Measurements from ENCODE around the gene CTNND2.
"Not testable (repeated sequence)": the region's sequence is repeated elsewhere in the genome, so short reads cannot be mapped to it uniquely, and the experiment has no call there.

Gene CTNND2

DNA sequence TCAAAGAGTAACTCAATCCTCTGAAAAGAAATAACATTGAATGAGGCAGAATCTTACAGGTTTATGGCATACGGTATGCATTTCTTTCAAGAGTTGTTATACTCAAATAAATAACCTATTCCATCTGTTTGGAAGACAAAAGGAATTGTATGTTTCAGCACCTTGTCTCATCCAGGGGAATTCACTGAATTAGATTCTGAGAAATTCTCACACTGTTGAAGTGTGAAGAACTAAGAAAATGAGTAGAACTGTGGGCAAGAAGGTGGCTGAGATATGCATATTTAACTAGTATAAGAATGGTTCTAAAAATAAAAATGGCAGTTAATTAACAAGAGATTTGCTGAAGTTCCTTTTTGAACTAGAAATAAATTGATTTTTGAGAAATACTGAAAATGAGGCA, 863.9 kb downstream of the CTNND2 start:
- DNase-seq (ENCODE audit: low read depth, low spot score) = no peak

DNA sequence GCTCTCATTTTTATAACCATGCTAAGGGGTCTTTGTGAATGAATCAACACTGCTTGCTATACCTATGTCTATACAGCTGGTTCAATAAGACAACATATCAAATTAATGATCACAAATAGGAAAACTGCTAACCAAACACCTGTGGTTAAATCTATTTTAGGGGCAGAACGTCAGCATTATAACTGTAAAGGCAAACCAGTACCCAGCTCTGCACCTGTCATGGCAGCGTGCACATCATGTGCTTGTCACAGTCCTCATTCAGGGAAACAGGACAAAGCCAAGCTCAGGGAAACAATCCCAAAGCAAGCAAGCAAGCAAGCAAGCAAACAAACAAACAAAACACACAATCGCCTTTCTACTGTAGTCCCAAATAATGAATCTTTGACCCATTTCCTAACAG, 865.5 kb downstream of the CTNND2 start:
- DNase-seq (ENCODE audit: low read depth, low spot score) = no peak

DNA sequence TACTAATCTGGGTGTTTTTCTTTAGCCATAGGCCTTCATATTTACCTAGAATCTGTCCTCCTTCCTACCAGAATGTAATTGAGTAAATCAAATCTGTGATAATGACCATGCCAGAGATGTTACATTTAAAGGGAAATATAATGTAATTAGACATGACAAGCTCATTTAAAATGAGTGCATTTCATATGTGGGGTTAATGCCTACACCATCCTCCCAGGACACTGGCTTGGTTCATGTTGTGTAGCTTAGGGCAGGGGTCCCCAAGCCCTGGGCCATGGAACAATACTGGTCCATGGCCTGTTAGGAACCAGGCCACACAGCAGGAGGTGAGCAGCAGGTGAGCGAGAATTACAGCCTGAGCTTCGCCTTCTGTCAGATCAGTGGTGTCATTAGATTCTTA, 866.3 kb downstream of the CTNND2 start:
- no peak for DNase-seq (ENCODE audit: low read depth, low spot score)

DNA sequence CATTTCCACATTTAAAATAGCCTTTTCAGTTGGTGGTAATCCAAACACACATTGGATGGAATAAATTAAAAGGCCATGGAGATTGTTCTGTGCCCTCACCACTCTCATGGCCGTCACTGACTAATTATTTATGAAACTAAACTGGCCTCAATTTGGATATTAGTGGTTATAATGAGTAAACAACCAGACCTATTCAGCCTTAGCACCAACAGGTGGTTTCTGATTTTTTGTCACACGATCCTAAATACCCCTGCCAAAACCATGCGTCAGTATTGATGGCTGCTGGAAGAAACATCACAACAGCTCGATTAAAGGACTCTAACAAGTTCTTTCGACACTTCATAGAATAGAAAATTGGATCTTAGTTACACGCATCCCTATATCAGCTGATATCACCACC, 867.2 kb downstream of the CTNND2 start:
- DNase-seq (ENCODE audit: low read depth, low spot score) = no peak

DNA sequence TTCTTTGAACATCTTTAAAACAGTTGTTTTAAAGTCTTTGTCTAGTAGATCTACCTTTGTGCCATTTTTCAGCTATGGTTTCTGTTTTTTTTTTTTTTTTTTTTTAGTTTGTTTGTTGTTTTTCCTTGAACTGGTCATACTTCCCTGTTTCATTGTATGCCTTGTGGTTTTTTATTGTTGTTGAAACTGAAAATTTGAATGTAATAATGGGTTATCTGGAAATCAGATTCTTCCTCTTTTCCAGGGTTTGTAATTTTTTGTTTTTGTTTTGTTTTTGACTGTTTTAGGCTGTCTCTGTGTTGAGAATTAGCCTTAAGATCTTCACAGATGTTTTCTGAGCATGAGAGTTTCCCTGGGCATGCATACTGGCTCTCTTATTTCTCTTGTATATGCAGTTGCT, 873.6 kb downstream of the CTNND2 start:
- no peak for DNase-seq (ENCODE audit: low read depth, low spot score)

DNA sequence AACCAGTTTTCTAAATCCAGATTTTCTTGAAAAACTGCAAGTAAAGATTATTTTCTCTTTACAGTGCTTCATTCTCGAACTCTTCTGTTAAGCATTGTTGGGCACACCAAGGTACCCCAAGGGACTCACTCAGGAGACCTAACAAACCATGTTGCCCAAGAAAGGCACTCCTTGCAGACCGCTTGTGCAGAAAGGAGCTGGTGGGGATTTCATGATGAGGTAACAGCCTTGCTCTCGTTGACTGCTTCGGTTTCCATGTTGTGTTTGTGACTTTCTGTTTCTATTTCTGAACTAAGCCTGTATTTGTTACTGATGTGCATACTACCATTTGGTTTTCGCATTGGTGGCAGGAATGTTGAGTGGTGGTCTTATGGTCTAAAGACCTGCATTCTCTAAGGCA, 876.6 kb downstream of the CTNND2 start:
- DNase-seq (ENCODE audit: low read depth, low spot score) = no peak

DNA sequence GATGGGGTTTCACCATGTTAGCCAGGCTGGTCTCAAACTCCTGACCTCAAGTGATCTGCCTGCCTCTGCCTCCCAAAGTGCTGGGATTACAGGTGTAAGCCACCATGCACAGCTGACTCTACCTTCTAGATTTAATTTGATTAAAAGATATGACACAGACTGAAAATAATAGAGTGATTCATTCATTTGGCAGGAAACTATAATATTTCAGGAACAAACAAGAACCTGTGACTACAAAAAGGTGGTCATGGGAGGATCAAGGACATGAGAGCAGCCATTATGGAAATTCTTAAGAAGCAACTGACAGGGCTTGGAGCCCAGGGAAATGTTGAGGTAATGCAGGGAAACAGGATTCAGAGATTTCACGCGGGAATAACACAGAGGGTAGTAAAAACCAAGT, 877.7 kb downstream of the CTNND2 start:
- no peak for DNase-seq (ENCODE audit: low read depth, low spot score)

DNA sequence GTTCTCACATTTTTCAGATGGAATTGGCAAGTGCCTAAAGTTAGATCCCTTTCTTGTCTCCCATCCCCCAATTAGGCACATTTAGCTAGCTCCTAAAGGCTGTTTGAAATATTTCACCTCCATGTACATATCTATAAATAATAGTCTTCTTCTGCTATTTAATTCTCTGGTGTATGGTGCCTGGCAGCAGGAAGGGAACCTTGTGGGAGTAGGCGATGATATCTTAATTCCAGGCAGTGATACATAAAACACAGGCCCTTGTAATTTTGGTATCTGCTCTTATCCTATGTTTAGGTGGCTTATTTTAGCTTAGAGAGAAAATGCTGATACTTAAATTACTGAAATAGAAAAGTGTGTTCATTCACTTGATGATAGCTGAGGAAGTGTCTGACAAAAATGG, 880.3 kb downstream of the CTNND2 start:
- DNase-seq (ENCODE audit: low read depth, low spot score) = no peak

DNA sequence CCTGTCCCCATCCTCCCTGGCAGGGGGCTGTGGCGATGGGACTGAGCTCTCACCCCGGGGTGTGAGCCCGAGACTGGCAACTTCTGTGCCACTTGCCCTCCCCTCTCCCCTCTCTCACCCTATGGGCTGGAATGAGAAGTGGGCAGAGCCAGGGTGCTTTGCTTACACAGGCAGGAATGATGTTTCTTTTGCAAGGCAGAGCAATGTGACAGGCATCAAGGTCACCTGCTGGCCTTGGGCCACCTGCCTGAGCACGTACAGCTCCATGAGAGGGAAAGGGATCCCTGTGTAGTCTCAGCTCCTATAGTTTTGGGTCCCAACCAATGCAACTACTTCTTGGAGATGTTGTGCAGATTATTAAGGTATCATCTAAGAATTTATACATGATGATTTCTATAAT, 890.5 kb downstream of the CTNND2 start:
- DNase-seq (ENCODE audit: low read depth, low spot score) = no peak

DNA sequence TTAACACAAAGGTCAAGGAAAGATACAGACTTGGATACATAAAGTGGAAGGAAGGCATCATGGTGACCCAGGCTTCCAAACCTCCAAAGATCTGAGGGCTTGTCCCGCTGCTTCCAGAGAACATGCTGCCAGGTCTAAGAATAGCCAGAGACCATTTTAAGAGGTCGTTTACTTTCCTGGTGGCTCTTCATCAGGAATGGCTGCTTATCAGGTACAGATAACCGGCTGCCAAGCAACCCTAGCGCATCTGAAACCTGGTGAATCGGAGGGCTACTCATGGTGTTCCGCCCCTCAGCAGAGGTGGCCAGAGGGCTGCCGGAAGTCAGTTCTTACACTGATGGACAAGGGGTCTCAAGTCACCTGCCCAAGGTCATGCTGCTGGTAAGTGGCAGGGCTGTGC, 892.0 kb downstream of the CTNND2 start:
- no peak for DNase-seq (ENCODE audit: low read depth, low spot score)

DNA sequence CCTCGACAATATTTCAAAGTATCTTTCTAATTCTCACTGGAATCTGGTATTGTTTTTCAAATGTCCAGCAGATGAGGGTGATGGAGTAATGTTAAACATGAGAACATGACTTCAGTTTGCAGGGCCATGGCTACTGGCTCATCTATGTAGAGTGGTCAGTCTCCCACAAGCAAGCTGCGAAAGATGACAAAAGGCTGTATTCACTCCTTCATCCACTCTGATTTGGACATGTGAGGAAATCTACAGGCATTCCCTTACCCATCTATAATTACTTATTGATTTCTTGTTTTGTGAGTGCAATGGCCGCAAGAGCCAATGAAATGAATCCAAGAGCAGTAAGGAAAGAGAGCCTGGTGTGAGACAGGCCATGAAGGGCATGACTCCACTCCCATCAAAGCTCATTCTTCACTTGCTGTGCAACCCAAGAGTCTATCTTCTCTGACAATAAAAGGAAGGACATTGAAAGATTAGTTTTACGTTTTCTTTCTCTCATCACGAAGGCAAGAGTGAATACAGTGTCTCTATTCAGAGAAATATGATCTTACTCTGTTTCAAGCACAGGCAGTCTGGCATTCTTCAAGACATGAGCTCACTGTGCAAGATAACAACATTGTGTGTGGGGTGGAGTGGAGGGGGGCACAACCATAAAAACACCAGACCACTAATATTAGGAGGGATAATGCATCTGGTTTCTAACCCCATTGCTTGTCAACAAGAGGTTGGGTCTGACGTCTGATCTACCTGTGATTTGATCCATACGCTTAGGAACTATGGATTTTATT, 893.6 kb downstream of the CTNND2 start:
- DNase-seq (ENCODE audit: low read depth, low spot score) = no peak

DNA sequence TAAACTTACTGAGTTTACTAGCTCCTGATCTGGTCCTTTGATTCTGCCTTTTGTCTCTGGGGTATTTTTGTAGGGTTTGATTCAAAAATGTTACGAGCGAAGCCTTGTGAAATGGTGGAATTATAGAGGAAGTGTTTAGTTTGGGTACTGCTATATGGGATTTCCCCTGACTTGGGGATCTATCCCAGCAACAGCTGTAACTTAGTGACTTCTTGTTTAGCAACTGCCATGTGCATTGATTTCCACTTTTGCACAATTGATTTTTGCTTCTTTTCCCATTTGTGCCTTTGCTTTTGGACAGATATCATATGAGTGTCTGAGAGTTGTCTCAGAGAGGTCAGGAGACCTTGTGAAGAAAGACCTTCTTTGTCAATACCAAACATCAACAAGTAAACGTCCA, 894.7 kb downstream of the CTNND2 start:
- no peak for DNase-seq (ENCODE audit: low read depth, low spot score)

DNA sequence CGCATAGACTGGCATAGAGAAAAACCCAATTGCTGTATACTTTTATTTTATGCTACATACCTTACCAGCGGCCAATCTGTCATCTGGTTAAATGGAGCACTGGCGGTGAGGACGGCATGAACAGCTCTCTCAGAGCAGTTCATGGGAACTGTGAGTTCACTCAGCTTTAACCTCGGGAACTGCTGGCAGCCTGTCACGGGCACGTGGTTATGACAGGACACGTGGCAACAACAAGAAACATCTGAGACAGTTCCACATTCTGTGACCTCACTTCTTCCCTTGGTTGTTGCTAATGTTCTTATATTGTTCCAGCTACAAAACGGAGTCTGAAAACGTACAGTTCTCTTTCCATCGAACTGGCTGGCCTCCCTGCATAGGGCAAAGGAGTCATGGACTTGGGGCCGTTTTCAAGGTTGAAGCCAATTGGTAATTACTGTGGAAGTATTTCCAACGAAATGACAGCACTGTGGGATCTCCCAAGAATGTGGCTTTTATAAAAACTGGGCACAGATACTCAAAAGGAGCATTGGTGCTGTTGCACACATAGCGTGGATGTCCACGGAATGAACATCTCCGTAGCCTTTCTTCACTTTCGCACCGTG, 896.9 kb downstream of the CTNND2 start:
- no peak for DNase-seq (ENCODE audit: low read depth, low spot score)

DNA sequence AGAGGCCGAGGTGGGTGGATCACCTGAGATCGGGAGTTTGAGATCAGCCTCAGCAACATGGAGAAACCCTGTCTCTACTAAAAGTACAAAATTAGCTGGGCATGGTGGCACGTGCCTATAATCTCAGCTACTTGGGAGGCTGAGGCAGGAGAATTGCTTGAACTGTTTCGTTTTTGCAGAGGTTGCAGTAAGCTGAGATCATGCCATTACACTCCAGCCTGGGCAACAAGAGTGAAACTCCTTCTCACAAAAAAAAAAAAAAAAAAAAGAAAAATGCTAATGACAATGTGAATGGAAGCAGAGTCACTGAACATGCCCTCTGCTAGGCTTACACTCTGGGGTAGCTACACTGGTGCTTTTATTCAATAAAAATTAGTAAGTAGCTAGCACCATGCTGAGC, 899.7 kb downstream of the CTNND2 start:
- not testable (repeated sequence) for DNase-seq (ENCODE audit: low read depth, low spot score)

DNA sequence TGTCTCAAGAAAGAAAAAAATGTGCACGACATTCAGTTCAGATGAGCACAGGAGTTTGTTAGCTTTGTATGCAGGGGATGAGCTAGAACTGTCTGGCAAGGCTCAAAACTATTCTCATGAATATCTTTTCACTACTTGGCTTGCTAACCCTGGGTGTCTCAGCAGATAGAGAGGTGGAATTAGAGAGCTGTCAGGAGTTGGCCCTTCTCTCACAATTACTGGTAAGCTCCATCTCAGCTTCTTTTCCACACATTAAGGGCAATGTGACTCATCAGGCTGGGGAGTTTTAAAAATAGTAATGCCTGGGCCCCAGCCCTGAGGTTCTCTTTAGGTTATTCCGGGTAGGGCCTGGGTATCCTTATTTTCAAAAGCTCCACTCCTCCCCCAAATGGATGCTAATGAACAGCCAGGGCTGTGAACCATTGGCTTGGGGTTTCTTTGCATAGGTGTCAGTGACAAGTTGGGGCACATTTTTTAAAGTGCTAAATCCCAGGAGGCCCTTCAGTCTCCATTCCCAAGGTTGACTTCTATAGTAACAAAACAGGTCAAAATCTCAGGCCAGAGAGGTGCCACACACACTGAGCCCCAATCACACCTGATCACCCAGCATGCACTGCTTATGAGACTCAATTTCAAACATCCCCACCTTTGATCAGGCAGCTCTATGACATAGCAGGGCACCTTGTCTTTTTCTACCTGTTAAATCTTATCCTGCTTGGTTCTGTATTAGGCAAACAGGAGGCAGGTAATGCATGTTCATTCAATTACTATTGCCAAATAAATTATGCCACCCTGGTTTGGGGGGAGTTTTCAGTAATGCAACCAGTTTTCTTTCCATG, 903.5 kb downstream of the CTNND2 start:
- DNase-seq (ENCODE audit: low read depth, low spot score) = no peak

DNA sequence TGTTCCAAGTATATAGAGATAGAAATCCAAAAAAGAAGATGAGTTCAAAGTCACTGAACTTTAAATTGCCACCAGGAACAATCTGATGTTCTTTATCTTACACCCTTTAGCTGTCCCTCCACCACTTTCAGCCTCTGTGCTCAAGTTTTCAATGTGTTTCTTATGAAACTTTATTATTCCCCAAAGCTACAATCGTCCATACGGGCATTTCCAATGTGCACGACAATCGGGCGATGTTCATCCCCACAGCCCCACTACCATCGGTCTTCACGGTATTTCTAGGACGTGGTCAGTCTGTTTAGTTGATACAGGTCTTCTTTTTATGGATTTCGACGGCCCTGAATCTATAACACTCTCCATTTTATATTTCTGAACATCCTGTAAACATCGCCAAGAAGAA, 904.5 kb downstream of the CTNND2 start:
- DNase-seq (ENCODE audit: low read depth, low spot score) = no peak

DNA sequence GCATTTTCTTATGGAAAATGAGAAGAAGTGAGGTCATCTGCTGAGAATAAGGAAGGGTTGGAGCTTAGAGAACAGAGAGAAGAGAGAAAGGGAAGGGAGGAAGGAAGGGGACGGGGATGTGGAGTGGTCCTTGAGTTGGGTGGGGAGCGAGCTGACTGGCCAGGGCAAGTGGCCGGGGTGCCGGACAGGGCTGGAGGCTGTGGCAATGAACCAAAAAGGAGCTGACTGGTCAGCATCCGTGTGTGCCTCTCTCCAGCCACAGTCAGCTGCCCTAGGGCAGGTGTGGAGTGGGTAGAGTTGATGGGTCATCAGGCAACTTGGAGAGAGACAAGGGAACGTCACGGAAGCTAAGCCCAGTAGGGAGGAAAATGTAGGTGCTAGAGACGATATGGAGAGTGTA, 908.4 kb downstream of the CTNND2 start:
- no peak for DNase-seq (ENCODE audit: low read depth, low spot score)

DNA sequence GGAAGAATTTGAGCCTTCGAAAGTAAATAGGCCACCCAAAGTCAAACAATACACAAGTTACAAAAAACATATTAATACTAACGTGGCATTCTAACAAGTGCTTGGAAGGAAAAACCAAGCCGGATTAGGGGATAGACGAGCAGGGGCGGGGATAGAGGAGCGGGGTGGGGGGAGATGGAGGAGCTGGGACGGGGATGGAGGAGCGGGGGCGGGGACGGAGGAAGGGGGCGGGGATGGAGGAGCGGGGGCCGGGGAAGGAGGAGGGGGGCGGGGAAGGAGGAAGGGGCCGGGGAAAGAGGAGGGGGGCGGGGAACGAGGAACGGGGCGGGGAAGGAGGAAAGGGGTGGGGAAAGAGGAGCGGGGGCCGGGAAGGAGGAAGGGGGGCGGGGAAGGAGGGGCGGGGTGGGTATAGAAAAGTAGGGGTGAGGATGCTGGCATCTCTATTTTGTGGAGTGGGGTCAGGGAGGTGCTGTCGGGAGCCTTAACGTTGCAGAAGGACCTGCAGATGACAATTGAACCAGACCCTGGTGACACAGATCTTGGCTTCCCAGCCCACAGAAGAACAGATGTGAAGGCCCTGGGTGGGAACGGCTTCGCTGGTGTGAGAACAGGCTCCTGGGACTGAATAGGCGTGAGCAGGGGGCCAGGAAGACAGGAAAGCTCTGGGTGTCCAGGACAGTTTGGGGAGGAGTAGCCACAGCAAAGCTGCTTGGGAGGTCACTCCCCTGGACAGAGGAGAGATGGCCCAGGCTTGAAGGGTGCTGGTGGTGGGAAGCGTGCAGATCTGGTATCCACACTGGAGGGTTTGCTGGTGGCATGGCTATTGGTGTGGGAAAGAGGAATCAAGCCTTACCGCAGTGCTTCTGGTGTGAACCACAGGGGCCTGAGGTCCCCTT, 909.9 kb downstream of the CTNND2 start:
- DNase-seq (ENCODE audit: low read depth, low spot score) = no peak

DNA sequence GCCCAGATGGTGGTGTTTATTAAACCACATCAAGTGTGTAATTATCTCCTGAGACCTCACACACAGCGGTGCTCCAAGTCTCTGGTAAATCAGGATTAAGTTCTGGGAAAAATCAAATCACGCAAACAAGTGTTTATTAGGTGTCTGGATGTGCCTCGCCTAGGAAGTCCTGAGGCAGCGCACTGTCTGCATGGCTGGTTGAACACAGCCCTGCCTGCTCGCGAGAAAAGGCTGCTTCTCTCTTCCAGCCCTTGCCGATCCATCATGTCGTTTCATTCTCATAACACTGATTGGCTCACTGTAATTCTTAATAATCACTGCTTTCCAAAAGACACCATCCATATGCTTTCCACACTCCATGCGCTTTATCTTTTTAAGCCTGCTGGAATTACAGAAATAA, 913.6 kb downstream of the CTNND2 start:
- no peak for DNase-seq (ENCODE audit: low read depth, low spot score)

DNA sequence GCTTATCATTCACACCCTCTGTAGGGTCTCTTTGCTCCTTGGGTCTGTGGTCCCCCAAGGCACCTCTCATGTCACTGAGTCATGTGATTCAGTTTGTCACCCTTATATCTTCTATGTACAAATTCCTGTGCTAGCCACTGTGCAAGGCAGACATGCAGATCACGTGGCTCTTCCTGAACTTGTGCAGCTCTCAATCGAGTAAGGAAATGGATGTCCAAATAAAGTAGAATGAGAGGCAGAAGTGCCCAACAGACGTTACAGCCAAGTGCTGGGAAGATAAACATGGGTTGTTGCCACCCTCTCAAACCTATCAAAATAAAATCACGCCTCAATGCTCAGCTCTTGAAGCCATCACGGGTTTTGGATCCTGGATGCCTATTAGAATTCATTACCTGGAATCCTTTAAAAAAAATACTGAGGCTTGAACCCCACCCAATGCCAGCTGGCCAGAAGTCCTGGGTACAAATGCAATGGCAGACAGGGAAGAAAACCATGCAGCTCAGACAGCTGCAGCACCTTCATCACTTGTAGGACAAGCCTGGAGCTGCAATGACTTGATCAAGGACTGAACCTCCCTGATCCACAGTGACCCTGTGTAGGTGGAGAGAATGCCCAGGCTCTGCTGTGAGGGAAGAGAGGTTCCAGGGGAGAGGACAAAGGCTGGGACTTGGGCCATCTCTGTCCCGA, 914.5 kb downstream of the CTNND2 start:
- DNase-seq (ENCODE audit: low read depth, low spot score) = no peak

DNA sequence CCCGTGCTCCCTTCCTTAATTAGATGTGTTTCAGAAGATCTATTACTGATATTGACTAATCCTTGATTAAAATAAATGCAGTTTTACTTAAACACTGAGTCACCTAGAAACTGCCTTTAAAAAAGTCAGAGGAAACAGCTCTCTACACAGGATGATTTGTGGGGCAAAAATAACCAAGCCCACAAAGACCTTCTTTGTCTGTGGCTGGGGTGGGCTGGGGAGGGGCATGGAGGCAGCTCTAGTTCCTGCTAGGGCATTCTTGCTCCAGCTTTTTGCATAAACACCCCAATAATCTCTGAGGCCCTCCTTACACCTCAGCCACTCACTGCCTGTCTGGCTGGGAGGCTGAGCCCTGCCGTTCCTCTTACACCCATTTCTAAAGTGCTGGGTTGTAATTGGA, 915.6 kb downstream of the CTNND2 start:
- DNase-seq (ENCODE audit: low read depth, low spot score) = no peak

Measured in smooth muscle cell of the brain vasculature (primary cell).